ENCODE results near the gene MED25. TPM values are rescaled to one million over a fixed set of nuclear protein-coding genes. Genes with fewer than 3 reads are reported as not detected.

MED25 gene
- polyA plus RNA-seq, 2 of the 4 experiments (the other 2 are of a cell fraction) = 20.4 to 40.1 TPM

- H3K27ac ChIP-seq = no peak overlapping the region
- no peaks in the 10 kb centered on the region for H3K9me3 ChIP-seq
- TF ChIP-seq BHLHE40 (IDR thresholded peaks at IDR 0.05; ENCODE audit: low read depth, low read length) (no peak), HOXB5 (CRISPR knock-in tag; IDR thresholded peaks at IDR 0.05) (no peak), ATOH8 (CRISPR knock-in tag; IDR thresholded peaks at IDR 0.05; ENCODE audit: low read depth) (no peak), CBX2 (IDR thresholded peaks at IDR 0.05; ENCODE audit: borderline replicate concordance, low read depth) (no peak)
- POLR2A ChIA-PET = no interaction called here
- WGBS (ENCODE audit: missing lambda C conversion rate) = 84% methylated on average over 10 of the region's 10 CpGs
- no peak for FAIRE-seq
- H3K4me2 ChIP-seq = no peak overlapping the region
- no peak for ATAC-seq
- H3K4me1 ChIP-seq = peaks cover 27% of the 10 kb centered on the region
- no peak overlapping the region for H3K4me3 ChIP-seq
- DNase-seq (ENCODE audit: low read depth in 1 of 2, low spot score in 1 of 2) = no peak
- CTCF ChIA-PET = interaction anchor here (0.8 to 1.8 kb wide), 2 partner anchors 8 to 16 kb away, joined by 3 to 5 read pairs; no protein-coding TSS in a partner anchor
These were observed 55.7 kb downstream of the MED25 start for GRCh38 chr19:49873834-49874233.

- peak overlapping the region in 1 of 2 experiments; percentile 98; a peak in 2 of 6 replicates for H3K27ac ChIP-seq
- 92% methylated on average over 11 of the region's 11 CpGs for WGBS (ENCODE audit: missing lambda C conversion rate)
- ATAC-seq (no peak), FAIRE-seq (no peak), DNase-seq (ENCODE audit: low read depth in 1 of 2, low spot score in 1 of 2) (no peak)
- H3K9me3 ChIP-seq = no peaks in the 10 kb centered on the region
- POLR2A ChIA-PET = no interaction called here
- peaks cover 31% of the 10 kb centered on the region for H3K4me1 ChIP-seq
- TF ChIP-seq ZFP36 (IDR thresholded peaks at IDR 0.05; ENCODE audit: borderline replicate concordance, partially characterized antibody) = peak; percentile 60
- TF ChIP-seq TP53 (CRISPR knock-in tag; IDR thresholded peaks at IDR 0.05) = 0 out of 2 replicates have a peak, but pooled peaks have one; percentile 31
- TF ChIP-seq ZNF302 (CRISPR knock-in tag; IDR thresholded peaks at IDR 0.05) = no peak
- CTCF ChIA-PET = interaction anchor here (0.8 to 1.8 kb wide), 2 partner anchors 9 to 15 kb away, joined by 3 to 5 read pairs; no protein-coding TSS in a partner anchor
- H3K4me2 ChIP-seq = peak overlapping the region; percentile 90
- H3K4me3 ChIP-seq = peak overlapping the region; percentile 95; the same call in 1 of the 3 replicates
These were observed 56.5 kb downstream of the MED25 start for GRCh38 chr19:49874503-49875157.

- Histone ChIP-seq H3K27ac (peak overlapping the region; percentile 98 to 99), H3K4me3 (peak overlapping the region; percentile 95), H3K9me3 (no peaks in the 10 kb centered on the region), H3K4me2 (peak overlapping the region; percentile 90), H3K4me1 (peaks cover 29% of the 10 kb centered on the region)
- CTCF ChIA-PET = interaction anchor here (1.3 to 1.8 kb wide), 2 partner anchors 15 to 62 kb away, joined by 3 read pairs; partner anchors contain the start of gene FUZ
- FAIRE-seq = no peak
- ATAC-seq = no peak
- 69% methylated on average over 4 of the region's 4 CpGs for WGBS (ENCODE audit: missing lambda C conversion rate)
- no peak for DNase-seq (ENCODE audit: low read depth in 1 of 2, low spot score in 1 of 2)
- POLR2A ChIA-PET = no interaction called here
- TF ChIP-seq KDM1A (IDR thresholded peaks at IDR 0.05; ENCODE audit: low read depth) (no peak), FOXS1 (CRISPR knock-in tag; IDR thresholded peaks at IDR 0.05) (no peak), FOSL2 (IDR thresholded peaks at IDR 0.05) (no peak), FOSL2 (CRISPR knock-in tag; IDR thresholded peaks at IDR 0.05) (no peak), MAZ (IDR thresholded peaks at IDR 0.05; ENCODE audit: borderline replicate concordance, low read depth, low read length) (no peak), HDAC2 (IDR thresholded peaks at IDR 0.05) (no peak), RNF2 (IDR thresholded peaks at IDR 0.05; ENCODE audit: borderline replicate concordance, low read depth) (no peak), BCL3 (IDR thresholded peaks at IDR 0.05) (no peak), HMGXB4 (CRISPR knock-in tag; IDR thresholded peaks at IDR 0.05; ENCODE audit: borderline replicate concordance) (no peak), GATA3 (IDR thresholded peaks at IDR 0.05; ENCODE audit: borderline replicate concordance) (no peak), REST (IDR thresholded peaks at IDR 0.05) (no peak), USF2 (IDR thresholded peaks at IDR 0.05) (no peak)
These were observed 57.1 kb downstream of the MED25 start for GRCh38 chr19:49875177-49875576.

Measured in A549 (cell line).